WTC11 (cell line): ENCODE measurements around the gene MYLK2. TPM values are rescaled to one million over a fixed set of nuclear protein-coding genes. Genes with fewer than 3 reads are reported as not detected.

Source experiments
- ATAC-seq: fragments of 200-7000 bp; cut with Tn5 transposase; 2 replicates; pipeline ENCODE4 v1.10.0; 2021; ENCODE audit warnings: mild to moderate bottlenecking, moderate library complexity
- CTCF ChIA-PET: fragments of 300-600 bp; sonication (Branson Sonifier 250); formaldehyde crosslinking; loops from one replicate; lab custom pipeline; 2021; ENCODE audit warnings: antibody characterized with exemption; lab: Charles Lee
- POLR2A ChIA-PET: fragments of 350-600 bp; sonication (Branson Sonifier 250); formaldehyde crosslinking; loops from one replicate; lab custom pipeline; 2021; ENCODE audit warnings: antibody characterized with exemption; lab: Charles Lee
- DNase-seq: peaks from one replicate; pipeline ENCODE4 v3.0.0; 2021; ENCODE audit warnings: low spot score
- H3K27ac Mint-ChIP-seq: 2 replicates; pipeline ENCODE4 v1.8.0; 2021; ENCODE audit warnings: mixed read lengths
- H3K27me3 Mint-ChIP-seq: 2 replicates; pipeline ENCODE4 v1.8.0; 2021; ENCODE audit warnings: low read depth, mild to moderate bottlenecking, moderate library complexity, mixed read lengths
- H3K36me3 Mint-ChIP-seq: 2 replicates; pipeline ENCODE4 v1.8.0; 2021; ENCODE audit warnings: mixed read lengths
- H3K4me1 Mint-ChIP-seq: 2 replicates; pipeline ENCODE4 v1.8.0; 2022; ENCODE audit warnings: mixed read lengths
- H3K4me3 Mint-ChIP-seq: 2 replicates; pipeline ENCODE4 v1.8.0; 2021; ENCODE audit warnings: mild to moderate bottlenecking, moderate library complexity, mixed read lengths
- H3K9me3 Mint-ChIP-seq: 2 replicates; pipeline ENCODE4 v1.8.0; 2021; ENCODE audit warnings: mixed read lengths
- HMGA2 ChIP-seq: fragments of 250-450 bp; sonication (Bioruptor Pico); IDR thresholded peaks from 2 replicates; pipeline ENCODE4 v1.4.0; 2021; ENCODE audit warnings: mild to moderate bottlenecking, moderate library complexity
- JAZF1 ChIP-seq: fragments of 250-450 bp; sonication (Bioruptor Pico); IDR thresholded peaks from 2 replicates; pipeline ENCODE4 v1.9.0; 2021; ENCODE audit warnings: moderate library complexity, mild to moderate bottlenecking, inconsistent platforms
- NR2C2 ChIP-seq: sonication (generic); formaldehyde crosslinking; IDR thresholded peaks from 2 replicates; pipeline ENCODE4 v1.8.0; 2022; ENCODE audit warnings: mild to moderate bottlenecking, missing genetic modification reagents
- SMAD4 ChIP-seq: sonication (generic); formaldehyde crosslinking; IDR thresholded peaks from 2 replicates; pipeline ENCODE4 v1.8.0; 2022; ENCODE audit warnings: mild to moderate bottlenecking, missing genetic modification reagents
- TEAD1 ChIP-seq: sonication (generic); formaldehyde crosslinking; IDR thresholded peaks from 2 replicates; pipeline ENCODE4 v1.8.0; 2022; ENCODE audit warnings: mild to moderate bottlenecking, missing genetic modification reagents
- ZNF219 ChIP-seq: sonication (generic); formaldehyde crosslinking; IDR thresholded peaks from 2 replicates; pipeline ENCODE4 v1.8.0; 2023; ENCODE audit warnings: missing genetic modification reagents, mild to moderate bottlenecking, borderline replicate concordance
- total RNA-seq: library from RNA; stranded (reverse); gene quantifications from 3 replicates; pipeline ENCODE4 v1.2.3, GENCODE V29; 2021
- TF ChIP-seq, protein P1 (sequence below): fragments of 250-450 bp; sonication (Bioruptor Pico); IDR thresholded peaks from 2 replicates; pipeline ENCODE4 v2.1.2; 2022; ENCODE audit warnings: mild to moderate bottlenecking, moderate library complexity
- TF ChIP-seq, protein P2 (sequence below): sonication (generic); formaldehyde crosslinking; IDR thresholded peaks from 2 replicates; pipeline ENCODE4 v1.8.1; 2023; ENCODE audit warnings: mild to moderate bottlenecking, missing genetic modification reagents, borderline replicate concordance
- TF ChIP-seq, protein P3 (sequence below): sonication (generic); formaldehyde crosslinking; IDR thresholded peaks from 2 replicates; pipeline ENCODE4 v1.8.0; 2022; ENCODE audit warnings: mild to moderate bottlenecking, missing genetic modification reagents
- TF ChIP-seq, protein P4 (sequence below): sonication (generic); formaldehyde crosslinking; IDR thresholded peaks from 2 replicates; pipeline ENCODE4 v1.8.0; 2023; ENCODE audit warnings: mild to moderate bottlenecking, missing genetic modification reagents
- TF ChIP-seq, protein P5 (sequence below): sonication (generic); formaldehyde crosslinking; IDR thresholded peaks from 2 replicates; pipeline ENCODE4 v1.8.1; 2023; ENCODE audit warnings: mild to moderate bottlenecking, missing genetic modification reagents
- TF ChIP-seq, protein P6 (sequence below): fragments of 250-450 bp; sonication (Bioruptor Pico); IDR thresholded peaks from 2 replicates; pipeline ENCODE4 v1.9.0; 2021; ENCODE audit warnings: mild to moderate bottlenecking, borderline replicate concordance
- TF ChIP-seq, protein P7 (sequence below): sonication (generic); formaldehyde crosslinking; IDR thresholded peaks from 2 replicates; pipeline ENCODE4 v1.8.1; 2023; ENCODE audit warnings: mild to moderate bottlenecking, missing genetic modification reagents, moderate library complexity

Gene MYLK2
- total RNA-seq, 1 experiment from 2014 or later: 0.28 TPM

DNA sequence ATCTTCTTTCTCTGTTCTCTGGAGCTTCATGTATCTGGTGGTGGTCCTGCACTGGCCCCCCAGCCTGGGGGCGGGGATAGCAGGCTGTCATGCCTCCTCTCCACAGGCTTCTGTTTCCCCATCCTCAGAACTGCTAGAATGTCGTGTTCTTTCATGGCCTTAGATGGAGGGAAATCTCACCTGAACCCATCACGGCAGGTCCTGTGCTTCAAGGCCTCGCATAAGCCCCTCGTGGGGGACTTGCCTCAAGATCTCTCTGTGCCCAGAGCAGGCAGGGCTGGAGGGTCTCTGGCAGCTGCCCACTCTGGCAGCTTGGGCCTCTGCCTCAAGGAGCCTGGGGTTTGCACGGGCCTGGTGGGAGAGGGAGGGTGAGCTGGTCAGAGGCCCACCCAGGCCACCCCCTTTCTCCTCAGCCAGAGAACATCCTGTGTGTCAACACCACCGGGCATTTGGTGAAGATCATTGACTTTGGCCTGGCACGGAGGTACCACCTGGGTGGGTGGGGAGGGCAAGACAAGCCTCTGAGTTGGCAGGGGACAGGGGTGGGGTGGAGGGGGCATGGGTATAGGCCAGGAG, 11.3 kb downstream of the MYLK2 start:
- H3K4me1 Mint-ChIP-seq: no peaks in the 10 kb centered on the region
- TF ChIP-seq, protein P1, sequence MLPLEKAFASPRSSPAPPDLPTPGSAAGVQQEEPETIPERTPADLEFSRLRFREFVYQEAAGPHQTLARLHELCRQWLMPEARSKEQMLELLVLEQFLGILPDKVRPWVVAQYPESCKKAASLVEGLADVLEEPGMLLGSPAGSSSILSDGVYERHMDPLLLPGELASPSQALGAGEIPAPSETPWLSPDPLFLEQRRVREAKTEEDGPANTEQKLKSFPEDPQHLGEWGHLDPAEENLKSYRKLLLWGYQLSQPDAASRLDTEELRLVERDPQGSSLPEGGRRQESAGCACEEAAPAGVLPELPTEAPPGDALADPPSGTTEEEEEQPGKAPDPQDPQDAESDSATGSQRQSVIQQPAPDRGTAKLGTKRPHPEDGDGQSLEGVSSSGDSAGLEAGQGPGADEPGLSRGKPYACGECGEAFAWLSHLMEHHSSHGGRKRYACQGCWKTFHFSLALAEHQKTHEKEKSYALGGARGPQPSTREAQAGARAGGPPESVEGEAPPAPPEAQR (CRISPR knock-in tag): no peak
- TF ChIP-seq NR2C2 (CRISPR knock-in tag) (no peak), JAZF1 (no peak), ZNF219 (no peak)
- TF ChIP-seq, protein P2, sequence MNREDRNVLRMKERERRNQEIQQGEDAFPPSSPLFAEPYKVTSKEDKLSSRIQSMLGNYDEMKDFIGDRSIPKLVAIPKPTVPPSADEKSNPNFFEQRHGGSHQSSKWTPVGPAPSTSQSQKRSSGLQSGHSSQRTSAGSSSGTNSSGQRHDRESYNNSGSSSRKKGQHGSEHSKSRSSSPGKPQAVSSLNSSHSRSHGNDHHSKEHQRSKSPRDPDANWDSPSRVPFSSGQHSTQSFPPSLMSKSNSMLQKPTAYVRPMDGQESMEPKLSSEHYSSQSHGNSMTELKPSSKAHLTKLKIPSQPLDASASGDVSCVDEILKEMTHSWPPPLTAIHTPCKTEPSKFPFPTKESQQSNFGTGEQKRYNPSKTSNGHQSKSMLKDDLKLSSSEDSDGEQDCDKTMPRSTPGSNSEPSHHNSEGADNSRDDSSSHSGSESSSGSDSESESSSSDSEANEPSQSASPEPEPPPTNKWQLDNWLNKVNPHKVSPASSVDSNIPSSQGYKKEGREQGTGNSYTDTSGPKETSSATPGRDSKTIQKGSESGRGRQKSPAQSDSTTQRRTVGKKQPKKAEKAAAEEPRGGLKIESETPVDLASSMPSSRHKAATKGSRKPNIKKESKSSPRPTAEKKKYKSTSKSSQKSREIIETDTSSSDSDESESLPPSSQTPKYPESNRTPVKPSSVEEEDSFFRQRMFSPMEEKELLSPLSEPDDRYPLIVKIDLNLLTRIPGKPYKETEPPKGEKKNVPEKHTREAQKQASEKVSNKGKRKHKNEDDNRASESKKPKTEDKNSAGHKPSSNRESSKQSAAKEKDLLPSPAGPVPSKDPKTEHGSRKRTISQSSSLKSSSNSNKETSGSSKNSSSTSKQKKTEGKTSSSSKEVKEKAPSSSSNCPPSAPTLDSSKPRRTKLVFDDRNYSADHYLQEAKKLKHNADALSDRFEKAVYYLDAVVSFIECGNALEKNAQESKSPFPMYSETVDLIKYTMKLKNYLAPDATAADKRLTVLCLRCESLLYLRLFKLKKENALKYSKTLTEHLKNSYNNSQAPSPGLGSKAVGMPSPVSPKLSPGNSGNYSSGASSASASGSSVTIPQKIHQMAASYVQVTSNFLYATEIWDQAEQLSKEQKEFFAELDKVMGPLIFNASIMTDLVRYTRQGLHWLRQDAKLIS: no peak
- TF ChIP-seq, protein P3, sequence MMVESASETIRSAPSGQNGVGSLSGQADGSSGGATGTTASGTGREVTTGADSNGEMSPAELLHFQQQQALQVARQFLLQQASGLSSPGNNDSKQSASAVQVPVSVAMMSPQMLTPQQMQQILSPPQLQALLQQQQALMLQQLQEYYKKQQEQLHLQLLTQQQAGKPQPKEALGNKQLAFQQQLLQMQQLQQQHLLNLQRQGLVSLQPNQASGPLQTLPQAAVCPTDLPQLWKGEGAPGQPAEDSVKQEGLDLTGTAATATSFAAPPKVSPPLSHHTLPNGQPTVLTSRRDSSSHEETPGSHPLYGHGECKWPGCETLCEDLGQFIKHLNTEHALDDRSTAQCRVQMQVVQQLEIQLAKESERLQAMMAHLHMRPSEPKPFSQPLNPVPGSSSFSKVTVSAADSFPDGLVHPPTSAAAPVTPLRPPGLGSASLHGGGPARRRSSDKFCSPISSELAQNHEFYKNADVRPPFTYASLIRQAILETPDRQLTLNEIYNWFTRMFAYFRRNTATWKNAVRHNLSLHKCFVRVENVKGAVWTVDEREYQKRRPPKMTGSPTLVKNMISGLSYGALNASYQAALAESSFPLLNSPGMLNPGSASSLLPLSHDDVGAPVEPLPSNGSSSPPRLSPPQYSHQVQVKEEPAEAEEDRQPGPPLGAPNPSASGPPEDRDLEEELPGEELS (CRISPR knock-in tag): no peak
- H3K36me3 Mint-ChIP-seq: no peaks in the 10 kb centered on the region
- ATAC-seq (no peak), DNase-seq (no peak)
- H3K9me3 Mint-ChIP-seq: no peaks in the 10 kb centered on the region
- no peak overlapping the region for H3K4me3 Mint-ChIP-seq
- H3K27ac Mint-ChIP-seq: no peak overlapping the region; the same call in 1 of the 2 replicates
- POLR2A ChIA-PET: interaction anchor here (0.5 kb wide), 1 partner anchor 1604 kb away, joined by 4 read pairs; no protein-coding TSS in a partner anchor
- H3K27me3 Mint-ChIP-seq: no peaks in the 10 kb centered on the region
- CTCF ChIA-PET: interaction anchor here (0.7 to 2.0 kb wide), 7 partner anchors 15 to 187 kb away, joined by 3 to 9 read pairs (median 5); partner anchors contain the start of genes FOXS1 and PDRG1

DNA sequence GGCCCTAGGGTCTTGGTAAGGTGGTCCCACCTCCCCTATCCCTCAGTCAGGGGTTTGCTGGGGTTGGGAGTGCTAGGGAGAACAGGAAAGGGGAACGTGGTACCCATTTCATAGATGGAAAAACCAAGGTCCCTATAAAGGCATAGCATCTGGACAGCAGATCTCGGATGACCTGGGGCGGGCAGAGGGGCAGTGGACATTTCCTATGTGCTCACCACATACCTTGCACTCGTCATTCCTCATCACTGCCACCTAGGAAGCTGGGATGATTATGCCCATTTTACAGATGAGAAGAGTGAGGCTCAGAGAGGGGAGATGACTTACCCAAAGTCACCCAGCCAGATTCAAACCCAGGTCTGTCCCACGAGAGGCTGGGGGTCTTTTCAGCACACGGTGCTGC, 12.1 kb downstream of the MYLK2 start:
- H3K4me3 Mint-ChIP-seq: no peak overlapping the region
- no peak overlapping the region for H3K27ac Mint-ChIP-seq
- no peaks in the 10 kb centered on the region for H3K36me3 Mint-ChIP-seq
- TF ChIP-seq SMAD4 (CRISPR knock-in tag): no peak
- TF ChIP-seq ZNF219: no peak
- 0 out of 2 replicates have a peak, but pooled peaks cover 3% of the 10 kb centered on the region for H3K4me1 Mint-ChIP-seq
- DNase-seq (no peak), ATAC-seq (no peak)
- POLR2A ChIA-PET: interaction anchor here (0.5 kb wide), 1 partner anchor 1604 kb away, joined by 4 read pairs; no protein-coding TSS in a partner anchor
- CTCF ChIA-PET: interaction anchor here (0.8 to 2.0 kb wide), 4 partner anchors 8 to 22 kb away, joined by 3 to 8 read pairs (median 4); partner anchors contain the start of gene FOXS1
- no peaks in the 10 kb centered on the region for H3K27me3 Mint-ChIP-seq
- H3K9me3 Mint-ChIP-seq: no peaks in the 10 kb centered on the region

DNA sequence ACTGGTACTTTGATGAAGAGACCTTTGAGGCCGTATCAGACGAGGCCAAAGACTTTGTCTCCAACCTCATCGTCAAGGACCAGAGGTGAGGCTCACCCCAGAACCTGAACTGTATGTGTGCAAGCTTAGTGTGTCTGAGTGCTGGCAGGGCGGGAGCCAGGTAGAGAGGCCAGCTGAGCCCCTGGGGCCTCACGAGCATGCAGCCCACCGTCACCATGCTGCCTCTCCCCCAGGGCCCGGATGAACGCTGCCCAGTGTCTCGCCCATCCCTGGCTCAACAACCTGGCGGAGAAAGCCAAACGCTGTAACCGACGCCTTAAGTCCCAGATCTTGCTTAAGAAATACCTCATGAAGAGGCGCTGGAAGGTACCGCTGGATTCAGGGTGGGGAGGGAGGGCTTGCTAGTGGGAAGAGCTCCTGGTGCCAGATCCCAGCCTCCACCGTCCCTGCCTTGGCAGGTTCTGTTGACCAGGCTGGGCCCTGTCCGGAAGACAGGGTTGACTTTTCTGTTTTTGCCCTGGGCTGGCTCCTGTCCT, 12.7 kb downstream of the MYLK2 start:
- ChIA-PET POLR2A (no interaction called here), CTCF (interaction anchor here (0.6 to 3.0 kb wide), 3 partner anchors 9 to 274 kb away, joined by 3 to 22 read pairs (median 3); partner anchors contain the start of gene FOXS1)
- Mint-ChIP-seq H3K27ac (no peak overlapping the region), H3K27me3 (no peaks in the 10 kb centered on the region), H3K36me3 (no peaks in the 10 kb centered on the region), H3K4me1 (0 out of 2 replicates have a peak, but pooled peaks cover 4% of the 10 kb centered on the region), H3K4me3 (no peak overlapping the region), H3K9me3 (no peaks in the 10 kb centered on the region)
- DNase-seq (no peak), ATAC-seq (no peak)
- TF ChIP-seq, protein P4, sequence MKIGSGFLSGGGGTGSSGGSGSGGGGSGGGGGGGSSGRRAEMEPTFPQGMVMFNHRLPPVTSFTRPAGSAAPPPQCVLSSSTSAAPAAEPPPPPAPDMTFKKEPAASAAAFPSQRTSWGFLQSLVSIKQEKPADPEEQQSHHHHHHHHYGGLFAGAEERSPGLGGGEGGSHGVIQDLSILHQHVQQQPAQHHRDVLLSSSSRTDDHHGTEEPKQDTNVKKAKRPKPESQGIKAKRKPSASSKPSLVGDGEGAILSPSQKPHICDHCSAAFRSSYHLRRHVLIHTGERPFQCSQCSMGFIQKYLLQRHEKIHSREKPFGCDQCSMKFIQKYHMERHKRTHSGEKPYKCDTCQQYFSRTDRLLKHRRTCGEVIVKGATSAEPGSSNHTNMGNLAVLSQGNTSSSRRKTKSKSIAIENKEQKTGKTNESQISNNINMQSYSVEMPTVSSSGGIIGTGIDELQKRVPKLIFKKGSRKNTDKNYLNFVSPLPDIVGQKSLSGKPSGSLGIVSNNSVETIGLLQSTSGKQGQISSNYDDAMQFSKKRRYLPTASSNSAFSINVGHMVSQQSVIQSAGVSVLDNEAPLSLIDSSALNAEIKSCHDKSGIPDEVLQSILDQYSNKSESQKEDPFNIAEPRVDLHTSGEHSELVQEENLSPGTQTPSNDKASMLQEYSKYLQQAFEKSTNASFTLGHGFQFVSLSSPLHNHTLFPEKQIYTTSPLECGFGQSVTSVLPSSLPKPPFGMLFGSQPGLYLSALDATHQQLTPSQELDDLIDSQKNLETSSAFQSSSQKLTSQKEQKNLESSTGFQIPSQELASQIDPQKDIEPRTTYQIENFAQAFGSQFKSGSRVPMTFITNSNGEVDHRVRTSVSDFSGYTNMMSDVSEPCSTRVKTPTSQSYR (CRISPR knock-in tag): no peak
- TF ChIP-seq TEAD1 (CRISPR knock-in tag): no peak
- TF ChIP-seq, protein P5, sequence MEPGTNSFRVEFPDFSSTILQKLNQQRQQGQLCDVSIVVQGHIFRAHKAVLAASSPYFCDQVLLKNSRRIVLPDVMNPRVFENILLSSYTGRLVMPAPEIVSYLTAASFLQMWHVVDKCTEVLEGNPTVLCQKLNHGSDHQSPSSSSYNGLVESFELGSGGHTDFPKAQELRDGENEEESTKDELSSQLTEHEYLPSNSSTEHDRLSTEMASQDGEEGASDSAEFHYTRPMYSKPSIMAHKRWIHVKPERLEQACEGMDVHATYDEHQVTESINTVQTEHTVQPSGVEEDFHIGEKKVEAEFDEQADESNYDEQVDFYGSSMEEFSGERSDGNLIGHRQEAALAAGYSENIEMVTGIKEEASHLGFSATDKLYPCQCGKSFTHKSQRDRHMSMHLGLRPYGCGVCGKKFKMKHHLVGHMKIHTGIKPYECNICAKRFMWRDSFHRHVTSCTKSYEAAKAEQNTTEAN: no peak
- TF ChIP-seq, protein P6, sequence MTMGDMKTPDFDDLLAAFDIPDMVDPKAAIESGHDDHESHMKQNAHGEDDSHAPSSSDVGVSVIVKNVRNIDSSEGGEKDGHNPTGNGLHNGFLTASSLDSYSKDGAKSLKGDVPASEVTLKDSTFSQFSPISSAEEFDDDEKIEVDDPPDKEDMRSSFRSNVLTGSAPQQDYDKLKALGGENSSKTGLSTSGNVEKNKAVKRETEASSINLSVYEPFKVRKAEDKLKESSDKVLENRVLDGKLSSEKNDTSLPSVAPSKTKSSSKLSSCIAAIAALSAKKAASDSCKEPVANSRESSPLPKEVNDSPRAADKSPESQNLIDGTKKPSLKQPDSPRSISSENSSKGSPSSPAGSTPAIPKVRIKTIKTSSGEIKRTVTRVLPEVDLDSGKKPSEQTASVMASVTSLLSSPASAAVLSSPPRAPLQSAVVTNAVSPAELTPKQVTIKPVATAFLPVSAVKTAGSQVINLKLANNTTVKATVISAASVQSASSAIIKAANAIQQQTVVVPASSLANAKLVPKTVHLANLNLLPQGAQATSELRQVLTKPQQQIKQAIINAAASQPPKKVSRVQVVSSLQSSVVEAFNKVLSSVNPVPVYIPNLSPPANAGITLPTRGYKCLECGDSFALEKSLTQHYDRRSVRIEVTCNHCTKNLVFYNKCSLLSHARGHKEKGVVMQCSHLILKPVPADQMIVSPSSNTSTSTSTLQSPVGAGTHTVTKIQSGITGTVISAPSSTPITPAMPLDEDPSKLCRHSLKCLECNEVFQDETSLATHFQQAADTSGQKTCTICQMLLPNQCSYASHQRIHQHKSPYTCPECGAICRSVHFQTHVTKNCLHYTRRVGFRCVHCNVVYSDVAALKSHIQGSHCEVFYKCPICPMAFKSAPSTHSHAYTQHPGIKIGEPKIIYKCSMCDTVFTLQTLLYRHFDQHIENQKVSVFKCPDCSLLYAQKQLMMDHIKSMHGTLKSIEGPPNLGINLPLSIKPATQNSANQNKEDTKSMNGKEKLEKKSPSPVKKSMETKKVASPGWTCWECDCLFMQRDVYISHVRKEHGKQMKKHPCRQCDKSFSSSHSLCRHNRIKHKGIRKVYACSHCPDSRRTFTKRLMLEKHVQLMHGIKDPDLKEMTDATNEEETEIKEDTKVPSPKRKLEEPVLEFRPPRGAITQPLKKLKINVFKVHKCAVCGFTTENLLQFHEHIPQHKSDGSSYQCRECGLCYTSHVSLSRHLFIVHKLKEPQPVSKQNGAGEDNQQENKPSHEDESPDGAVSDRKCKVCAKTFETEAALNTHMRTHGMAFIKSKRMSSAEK (CRISPR knock-in tag): no peak
- TF ChIP-seq HMGA2 (CRISPR knock-in tag): no peak
- TF ChIP-seq, protein P7, sequence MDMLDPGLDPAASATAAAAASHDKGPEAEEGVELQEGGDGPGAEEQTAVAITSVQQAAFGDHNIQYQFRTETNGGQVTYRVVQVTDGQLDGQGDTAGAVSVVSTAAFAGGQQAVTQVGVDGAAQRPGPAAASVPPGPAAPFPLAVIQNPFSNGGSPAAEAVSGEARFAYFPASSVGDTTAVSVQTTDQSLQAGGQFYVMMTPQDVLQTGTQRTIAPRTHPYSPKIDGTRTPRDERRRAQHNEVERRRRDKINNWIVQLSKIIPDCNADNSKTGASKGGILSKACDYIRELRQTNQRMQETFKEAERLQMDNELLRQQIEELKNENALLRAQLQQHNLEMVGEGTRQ (CRISPR knock-in tag): no peak
